ENCODE data around the gene TBL3.

DNA sequence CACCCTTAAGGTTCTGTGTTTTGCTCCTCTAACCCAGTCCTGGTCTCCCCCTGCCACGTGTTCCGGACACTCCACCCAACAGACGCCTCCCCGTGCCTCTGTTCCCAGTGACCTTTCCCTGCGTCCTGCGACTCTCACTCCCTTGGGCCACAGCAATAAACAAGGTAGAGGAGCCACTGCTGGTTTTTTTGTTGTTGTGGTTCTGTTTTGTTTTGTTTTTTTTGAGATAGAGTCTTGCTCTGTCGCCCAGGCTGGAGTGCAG, 44.0 kb downstream of the TBL3 start:
- TF ChIP-seq POLR2A (IDR thresholded peaks at IDR 0.05; ENCODE audit: low read length) (no peak), GATA1 (IDR thresholded peaks at IDR 0.05; ENCODE audit: low read depth, low read length) (no peak)

Measured in erythroblast (primary cell).